ENCODE measurements around the gene ACACB.
"Not testable (repeated sequence)": the region's sequence is repeated elsewhere in the genome, so short reads cannot be mapped to it uniquely, and the experiment has no call there.

The ACACB gene

DNA sequence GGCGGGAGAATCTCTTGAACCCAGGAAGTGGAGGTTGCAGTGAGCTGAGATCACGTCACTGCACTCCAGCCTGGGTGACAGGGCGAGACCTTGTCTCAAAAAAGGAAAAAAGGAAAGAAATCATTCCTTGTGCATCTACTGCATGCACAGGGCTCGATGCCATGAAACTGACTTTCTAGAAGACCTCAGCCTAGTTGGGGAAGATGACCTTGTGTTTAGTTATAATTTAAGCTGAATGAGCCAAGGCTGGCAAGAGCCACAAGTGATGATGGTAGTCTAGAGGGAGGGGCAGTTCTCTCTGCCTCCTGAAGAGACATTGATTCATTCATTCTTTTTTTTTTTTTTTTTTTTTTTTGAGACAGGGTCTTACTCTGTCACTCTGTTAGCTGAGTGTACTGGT lies 24.2 kb downstream of the ACACB start:
- DNase-seq (ENCODE audit: low spot score) = no peak

DNA sequence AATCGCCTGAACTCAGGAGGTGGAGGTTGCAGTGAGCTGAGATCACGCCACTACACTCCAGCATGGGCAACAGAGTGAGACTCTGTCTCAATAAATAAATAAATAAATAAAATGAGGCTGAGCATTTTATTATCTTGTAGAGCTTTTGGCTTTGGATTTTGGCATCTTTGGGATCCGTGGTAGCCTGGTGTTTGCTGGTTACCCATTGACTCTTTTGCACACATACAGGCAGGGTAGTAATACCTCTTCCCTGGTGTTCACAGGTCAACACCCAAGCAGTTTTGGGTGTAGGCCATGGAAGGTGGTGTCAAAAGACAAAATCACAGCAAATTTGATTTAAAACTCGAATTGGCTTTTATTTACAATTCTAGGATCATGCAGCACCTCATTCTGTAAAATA lies 27.8 kb downstream of the ACACB start:
- no peak for DNase-seq (ENCODE audit: low spot score)

DNA sequence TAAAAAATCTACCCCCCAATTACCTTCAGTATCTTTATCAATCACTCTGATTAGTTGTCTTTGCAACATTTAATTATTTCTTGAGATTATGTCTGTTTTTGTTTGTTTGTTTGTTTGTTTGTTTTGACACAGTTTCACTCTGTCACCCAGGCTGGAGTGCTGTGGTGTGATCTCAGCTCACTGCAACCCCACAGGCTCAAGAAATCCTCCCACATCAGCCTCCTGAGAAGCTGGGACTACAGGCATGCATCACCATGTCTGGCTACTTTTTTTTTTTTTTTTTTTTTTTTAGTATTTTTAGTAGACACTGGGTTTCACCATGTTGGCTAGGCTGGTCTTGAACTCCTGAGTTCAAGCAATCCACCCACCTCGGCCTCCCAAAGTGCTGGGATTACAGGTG lies 30.7 kb downstream of the ACACB start:
- DNase-seq (ENCODE audit: low spot score) = not testable (repeated sequence)

DNA sequence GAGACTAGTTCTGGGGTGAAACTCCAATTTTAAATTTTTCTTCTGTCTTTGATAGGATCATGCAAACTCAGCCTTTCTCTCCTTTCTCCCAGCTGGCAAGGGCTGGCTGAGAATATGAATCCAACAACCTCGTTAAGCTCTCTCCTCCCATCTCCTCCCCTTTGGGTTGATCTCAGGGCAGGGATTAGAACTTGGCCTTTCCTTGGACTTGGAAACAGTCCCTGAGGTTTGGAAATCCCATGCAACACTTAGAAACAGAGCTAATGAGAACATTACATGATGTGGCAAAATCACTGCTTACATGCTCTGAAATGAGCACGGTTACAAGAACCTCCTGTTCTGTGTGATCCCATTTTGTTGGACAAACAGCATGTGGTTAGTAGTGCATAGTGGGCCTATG lies 31.6 kb downstream of the ACACB start:
- DNase-seq (ENCODE audit: low spot score) = peak; percentile 48

DNA sequence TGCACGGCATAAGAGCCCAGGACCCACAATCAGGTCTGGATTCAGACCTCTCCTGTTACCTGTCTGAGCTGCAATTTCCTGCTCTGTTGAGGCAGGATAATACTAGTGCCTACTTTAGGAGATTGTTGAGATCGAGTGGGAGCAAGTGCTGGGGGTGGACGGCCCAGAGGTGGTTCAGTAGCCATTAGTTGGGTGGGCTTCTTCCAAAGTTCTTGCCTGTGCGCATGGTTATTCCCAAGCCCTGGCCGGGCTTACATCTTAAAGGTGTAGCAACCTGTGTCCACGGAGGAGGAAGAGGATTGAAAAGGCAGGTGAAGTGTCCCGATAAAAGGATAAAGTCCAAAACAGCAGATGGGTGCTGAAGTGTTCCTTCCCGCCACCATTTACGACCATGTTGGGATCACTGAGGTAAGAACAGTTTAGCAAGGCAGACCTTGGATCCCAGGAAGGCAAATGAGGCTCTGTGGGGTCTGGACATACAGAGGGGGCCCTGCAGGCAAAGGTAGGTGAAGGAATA lies 33.8 kb downstream of the ACACB start:
- DNase-seq (ENCODE audit: low spot score) = no peak

DNA sequence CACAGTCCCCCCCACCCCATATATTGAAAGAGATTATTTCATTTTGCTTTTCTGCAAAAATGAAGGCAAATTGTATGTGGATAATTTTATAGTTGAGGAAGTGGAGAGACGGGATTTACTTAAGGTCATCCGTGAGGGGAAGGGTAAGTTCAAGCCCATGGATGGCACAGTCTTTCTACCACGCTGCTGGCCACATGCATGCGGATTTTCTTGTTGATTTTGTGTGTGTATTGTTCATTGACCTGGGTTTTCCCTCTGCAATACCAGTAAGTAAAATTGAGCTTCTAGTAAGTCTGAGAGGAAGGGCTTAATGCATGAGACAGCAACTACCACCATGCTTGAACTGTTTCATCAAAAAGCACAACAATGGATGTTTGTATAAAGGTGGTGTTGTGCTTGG lies 35.1 kb downstream of the ACACB start:
- DNase-seq (ENCODE audit: low spot score) = no peak

DNA sequence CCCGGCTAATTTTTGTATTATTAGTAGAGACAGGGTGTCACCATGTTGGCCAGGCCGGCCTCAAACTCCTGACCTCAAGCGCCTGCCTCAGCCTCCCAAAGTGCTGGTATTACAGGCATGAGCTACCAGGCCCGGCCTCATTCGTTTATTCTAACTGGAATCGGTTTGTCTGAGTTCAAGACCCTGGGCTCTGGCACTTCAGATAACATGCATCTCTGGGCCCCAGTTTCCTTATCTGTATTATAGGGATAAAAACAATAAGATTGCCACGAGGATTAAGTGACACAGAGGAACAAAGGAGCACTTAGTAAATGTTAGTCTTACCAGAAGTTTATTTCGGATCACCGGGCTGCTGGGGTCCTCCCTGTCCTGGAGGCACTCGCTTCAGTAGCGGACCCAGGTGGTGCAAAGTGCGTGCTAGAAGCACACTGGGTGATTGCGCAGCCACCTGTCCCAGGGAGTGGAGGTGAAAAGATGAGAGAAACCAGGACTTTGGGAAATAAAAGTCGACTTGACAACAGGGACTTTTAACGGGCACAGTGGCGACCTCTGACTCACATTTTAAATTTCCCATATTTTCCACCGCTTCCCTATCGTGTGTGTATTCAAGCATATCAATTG lies 37.5 kb downstream of the ACACB start:
- DNase-seq (ENCODE audit: low spot score) = peak; percentile 10

DNA sequence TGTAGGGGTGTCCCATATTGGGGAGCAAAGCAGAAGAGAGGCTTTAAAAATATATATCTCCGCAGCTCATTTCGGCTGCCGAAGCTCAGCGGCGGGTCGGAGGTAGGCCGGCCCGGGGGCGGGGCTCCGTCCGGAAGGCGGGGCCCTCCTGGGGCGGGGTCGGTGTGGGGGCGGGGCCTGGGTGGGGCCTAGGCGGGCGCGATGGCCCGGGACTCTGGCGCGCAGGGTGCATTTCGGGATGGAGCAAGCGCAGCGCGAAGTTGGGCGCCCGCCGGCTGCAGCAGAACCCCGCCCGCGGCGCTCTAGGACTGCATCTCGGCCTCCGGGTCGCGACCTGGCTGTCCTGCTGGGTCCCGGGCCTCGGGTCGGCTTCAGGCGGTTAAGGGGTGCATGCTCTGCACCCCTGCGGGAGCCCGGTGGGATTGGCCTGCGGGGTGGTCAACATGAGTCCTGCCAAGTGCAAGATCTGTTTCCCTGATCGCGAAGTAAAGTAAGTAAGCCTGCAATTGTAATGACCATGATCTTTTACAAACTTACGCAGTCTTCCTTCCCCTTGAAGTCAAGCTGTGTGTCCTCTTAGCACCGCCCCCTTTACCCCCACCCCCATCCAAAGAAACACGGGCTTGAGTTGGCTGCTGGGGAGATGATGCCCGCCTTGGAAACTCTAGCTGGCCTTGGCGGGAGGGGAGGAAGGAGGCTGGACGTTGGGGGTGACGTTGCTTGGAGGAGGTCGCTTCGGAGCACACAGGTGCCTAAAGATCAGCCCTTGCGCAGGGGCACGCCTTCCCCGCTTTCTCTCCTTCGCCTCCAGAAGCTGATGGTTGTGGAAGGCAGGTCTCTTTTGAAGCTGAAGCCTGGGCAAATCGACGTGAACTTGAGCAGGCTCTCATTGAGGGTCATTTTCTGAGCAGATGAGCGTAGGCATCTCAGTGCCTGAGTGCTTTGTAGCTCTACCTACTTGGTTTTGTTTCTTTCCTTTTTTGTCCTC lies 38.4 kb downstream of the ACACB start:
- DNase-seq (ENCODE audit: low spot score) = peak; percentile 98

DNA sequence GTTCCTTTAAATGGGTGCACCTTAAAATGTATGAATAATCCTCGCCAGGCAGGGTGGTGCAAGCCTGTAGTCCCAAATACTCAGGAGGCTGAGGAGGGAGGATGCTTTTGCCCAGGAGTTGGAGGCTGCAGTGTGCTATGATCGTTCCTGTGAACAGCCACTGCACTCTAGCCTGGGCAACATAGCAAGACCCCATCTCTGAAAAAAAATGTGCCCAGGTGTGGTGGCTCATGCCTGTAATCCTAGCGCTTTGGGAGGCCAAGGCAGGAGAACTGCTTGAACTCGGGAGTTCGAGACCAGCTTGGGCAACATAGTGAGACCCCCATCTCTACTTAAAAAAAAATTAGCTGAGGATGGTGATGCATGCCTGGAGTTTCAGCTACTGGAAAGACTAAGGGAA lies 39.6 kb downstream of the ACACB start:
- DNase-seq (ENCODE audit: low spot score) = no peak

DNA sequence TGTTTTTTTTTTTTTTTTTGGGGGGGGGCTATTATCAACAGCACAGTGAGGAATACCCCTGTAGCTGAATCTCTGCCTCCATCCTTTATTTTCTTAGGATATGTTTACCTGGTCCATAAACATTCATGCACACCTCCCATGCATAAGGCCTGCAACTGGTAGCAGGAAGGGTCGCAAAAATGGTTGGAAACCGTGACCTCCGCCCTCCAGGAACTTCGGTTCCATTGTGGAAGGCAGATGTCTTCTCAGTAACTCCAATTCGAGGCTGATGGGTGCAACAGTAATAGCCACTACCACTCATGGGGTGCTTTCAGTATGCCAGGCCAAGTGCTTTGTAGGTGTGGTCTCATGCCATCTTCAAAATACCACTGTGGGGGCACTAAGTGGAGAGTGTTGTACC lies 40.2 kb downstream of the ACACB start:
- DNase-seq (ENCODE audit: low spot score) = no peak

DNA sequence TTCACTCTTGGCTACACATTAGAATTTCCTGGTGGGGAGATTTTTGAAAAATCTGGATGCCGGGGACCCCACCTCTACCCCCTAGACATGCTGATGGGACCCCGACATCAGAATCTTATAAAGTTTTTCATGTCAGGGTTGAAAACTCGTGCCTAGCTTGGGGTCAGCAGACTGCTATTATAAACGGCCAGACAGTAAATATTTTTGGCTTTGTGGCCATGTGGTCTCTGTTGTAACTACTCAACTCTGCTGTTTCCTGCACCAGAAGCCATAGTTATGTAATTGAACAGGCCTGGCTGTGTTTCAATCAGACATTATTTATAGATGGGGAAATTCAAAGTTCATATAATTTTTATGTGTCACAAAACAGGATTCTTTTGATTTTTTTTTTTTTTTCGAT lies 41.6 kb downstream of the ACACB start:
- peak; percentile 11 for DNase-seq (ENCODE audit: low spot score)

DNA sequence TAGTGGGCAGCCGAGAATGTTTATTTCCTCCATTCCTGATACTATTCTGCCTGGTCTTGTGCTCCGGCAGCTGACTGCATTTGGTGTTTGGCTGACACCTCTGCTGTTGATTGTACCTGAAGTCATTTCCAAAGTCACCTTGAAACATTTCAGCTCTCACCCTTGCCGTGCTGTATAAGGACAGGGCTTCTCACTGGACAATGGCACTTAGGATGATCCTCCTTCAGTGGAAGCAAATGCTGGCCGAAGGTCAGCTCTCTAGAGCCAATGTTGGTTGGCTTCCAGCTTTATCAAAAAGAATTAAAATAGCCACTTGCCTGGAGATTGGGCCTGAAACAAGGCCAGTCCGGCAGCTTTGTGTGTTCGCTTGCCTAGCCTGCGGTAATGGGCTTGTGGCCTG lies 44.0 kb downstream of the ACACB start:
- DNase-seq (ENCODE audit: low spot score) = no peak

DNA sequence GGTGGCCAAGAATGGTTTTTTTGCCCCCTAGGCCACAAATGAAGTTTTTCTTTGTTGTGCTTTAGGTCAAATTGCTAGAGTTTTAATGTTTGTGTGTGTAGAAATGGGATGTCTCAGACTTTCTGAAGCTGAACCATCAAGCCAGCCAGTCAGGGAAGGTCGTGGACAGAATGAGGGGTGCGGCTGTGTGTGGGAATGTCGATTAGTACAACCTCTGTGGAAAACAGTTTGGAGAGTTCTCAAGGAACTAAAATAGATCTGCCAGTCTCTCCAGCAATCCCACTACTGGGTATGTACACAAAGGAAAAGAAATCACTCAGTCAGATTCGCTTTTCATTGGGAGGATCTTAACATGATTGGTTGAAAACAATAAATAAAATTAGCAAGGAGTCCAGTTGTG lies 44.5 kb downstream of the ACACB start:
- no peak for DNase-seq (ENCODE audit: low spot score)

DNA sequence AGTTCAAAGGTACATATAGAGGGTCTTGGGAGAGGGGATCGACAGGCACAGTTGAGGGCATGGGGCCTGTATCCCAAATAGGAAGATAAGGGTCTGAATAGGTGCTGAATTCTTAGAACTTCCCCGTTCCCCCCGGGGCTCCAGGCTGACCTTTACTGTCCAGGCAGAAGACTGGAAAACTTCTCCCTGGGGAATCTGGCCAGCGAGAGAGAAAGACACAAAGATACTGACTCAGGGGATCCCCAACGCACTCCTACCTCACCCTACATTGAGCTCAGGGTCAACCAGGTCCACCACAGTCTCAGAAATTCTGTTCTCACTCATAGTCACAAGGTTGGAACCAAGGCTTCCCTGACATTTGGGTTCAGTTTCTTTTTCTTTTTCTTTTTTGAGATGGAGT lies 46.2 kb downstream of the ACACB start:
- DNase-seq (ENCODE audit: low spot score) = no peak

DNA sequence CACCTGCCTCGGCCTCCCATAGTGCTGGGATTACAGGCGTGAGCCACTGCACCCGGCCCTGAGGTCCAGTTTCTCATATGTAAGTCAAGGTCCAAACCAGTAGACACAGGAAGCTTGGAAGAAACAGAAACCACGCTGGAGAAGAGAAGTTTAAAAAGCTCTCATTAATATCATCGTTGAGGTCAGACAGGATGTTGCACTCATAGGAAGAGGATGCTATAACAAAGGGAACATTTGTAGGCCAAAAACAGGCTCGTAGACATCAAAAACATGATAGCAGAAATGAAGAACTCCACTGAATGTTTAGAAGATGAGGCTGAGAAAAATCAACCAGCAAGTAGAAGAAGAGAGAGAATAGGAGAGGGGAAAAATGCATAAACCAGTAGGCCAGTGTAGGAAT lies 46.8 kb downstream of the ACACB start:
- DNase-seq (ENCODE audit: low spot score) = no peak

DNA sequence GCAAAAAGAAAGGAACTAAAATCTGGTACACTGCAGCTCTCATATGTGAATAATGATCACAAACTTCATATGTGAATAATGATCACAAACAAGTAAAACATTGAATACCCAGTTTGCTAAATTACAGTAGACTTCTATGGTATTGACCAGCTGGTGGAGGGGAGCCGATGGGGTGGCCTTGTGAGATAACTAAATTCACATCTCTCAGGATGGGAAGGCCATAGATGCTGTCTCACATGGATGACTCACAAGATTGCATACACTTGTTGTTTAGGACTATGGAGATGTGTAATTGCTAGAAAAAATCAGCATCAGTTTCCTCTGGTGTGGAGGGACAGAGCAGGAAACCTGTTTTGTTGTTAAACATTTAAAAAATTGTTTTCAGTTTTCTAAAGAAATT lies 49.2 kb downstream of the ACACB start:
- peak; percentile 24 for DNase-seq (ENCODE audit: low spot score)

DNA sequence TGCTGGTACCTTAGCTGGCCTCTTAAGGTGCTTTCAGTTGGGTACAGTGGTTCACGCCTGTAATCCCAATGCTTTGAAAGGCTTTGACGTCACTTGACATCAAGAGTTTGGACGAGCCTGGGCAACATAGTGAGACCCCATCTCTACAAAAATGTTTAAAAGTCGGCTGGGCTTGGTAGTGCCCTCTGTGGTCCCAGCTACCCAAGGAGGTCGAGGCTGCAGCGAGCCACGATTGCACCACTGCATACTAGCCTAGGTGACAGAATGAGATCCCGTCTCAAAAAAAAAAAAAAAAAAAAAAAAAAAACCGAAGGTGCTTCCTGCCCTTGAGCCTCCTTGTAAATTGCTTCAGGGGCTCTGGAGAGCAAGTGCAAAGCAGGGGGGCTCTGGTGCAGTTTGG lies 50.0 kb downstream of the ACACB start:
- no peak for DNase-seq (ENCODE audit: low spot score)

DNA sequence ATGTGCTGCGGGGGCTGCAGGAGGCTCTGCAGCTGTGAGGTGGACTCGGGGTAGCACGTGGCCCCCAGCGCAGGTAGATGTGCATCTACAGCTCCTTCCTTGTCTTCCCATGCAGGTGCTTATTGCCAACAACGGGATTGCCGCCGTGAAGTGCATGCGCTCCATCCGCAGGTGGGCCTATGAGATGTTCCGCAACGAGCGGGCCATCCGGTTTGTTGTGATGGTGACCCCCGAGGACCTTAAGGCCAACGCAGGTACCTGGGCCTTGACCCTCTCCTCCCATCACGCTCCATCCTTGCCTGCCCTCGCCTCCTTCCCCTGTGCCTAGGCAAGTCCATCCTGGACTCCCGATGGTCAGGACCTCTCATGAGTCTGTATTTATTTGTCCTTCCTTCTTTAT lies 51.4 kb downstream of the ACACB start:
- DNase-seq (ENCODE audit: low spot score) = no peak

DNA sequence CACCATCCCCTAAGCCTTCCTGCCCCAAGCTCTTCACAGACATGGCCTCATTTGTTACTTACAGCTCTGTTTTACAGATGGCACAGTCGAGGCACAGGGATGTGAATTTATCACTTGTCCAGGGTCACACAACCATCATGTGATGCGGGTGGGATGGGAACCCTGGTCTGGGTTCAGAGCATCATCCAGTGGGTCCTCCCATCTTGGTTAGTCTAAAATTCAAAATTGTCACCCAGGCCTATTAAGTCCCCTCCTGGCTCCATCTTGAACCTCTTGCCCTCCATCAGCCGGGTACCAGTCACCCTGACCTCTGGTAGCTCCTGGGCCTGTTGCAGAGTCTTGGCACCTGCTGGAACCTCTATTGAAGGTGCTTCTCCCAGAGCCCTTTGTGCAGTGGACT lies 52.9 kb downstream of the ACACB start:
- no peak for DNase-seq (ENCODE audit: low spot score)

DNA sequence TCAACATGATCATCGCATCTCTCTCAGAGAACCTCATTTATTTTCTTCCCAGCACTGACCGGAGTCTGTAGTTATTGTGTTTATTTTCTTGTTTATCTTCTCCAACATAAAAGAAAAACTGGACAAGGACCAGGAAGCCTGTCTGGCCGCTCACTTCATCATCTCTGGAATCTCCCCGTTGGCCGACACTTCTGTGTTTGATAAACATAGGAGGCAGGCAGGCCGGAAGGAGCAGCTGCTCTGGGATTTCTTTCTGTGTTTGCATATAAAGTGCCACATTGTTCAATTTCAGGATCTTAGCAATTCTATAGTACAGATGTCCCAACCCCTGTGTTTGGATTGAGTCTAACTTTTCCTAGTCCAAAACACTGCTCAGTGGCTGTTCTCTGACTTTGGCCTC lies 53.3 kb downstream of the ACACB start:
- DNase-seq (ENCODE audit: low spot score) = no peak

DNA sequence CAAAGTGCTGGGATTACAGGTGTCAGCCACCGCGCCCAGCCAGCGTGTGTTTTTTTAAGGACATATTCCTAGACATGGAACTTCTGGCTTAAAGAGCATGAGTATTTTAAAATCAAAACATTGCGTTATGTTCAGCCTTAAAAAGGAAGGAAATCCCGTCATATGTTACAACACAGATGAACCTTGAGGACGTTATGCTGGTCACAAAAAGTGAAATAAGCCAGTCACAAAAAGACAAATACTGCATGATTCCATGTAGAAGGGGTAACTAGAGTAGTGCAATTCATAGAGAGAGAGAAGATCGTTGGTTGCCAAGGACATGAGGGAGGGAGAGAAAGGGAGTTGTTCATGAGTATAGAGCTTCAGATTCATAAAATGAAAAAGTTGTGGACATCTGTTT lies 53.9 kb downstream of the ACACB start:
- DNase-seq (ENCODE audit: low spot score) = no peak

DNA sequence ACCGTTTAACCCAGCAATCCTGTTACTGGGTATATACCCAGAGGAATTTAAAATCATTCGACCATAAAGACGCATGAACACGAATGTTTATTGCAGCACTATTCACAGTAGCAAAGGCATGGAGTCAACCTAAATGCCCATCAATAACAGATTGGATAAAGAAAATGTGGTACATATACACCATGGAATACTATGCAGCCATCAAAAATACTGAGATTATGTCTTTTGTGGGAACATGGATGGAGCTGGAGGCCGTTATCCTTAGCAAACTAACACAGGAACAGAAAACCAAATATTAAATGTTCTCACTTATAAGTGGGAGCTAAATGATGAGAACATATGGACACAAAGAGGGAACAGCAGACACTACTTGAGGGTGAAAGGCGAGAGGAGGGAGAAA lies 56.4 kb downstream of the ACACB start:
- not testable (repeated sequence) for DNase-seq (ENCODE audit: low spot score)

DNA sequence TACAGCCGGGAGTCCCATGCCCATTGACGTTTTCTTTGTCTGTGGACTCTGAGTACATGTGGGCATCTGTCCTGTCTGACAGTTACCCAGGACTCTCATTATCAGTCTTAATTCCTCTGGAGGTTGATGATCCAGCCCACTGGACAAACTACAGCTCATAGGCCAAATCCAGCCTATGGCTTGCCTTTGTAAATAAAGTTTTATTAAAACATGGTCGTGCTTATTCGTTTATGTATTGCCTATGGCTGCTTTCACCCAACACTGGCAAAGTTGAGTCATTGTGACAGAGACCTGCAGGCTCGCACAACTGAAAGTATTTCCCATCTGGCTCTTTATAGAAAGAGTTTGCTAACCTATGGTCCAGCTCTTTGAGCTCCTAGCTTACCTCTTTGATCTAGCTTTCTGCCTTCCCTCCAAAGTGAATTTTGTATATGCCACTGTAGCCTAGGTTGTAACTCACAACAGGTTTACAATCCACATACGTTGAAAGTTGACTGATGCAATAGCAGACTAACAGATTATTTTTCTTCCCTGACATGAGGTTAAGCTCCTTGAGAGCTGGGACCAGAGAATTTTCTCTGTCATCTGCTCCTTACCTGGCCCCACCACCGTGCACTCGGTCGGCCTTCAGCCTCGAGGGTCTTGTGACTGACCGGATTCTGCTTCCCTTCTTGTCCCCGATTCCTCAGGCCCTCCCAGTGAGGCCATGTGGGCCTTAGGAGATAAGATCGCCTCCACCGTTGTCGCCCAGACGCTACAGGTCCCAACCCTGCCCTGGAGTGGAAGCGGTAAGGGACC lies 57.3 kb downstream of the ACACB start:
- DNase-seq (ENCODE audit: low spot score) = no peak
